ENCODE measurements around the gene SH3BP1.

SH3BP1 gene

GRCh38 chr22:37676736-37677492, 37.4 kb downstream of the SH3BP1 start:
- peaks cover 18% of the 10 kb centered on the region; the same call in 1 of the 2 replicates for H3K27me3 ChIP-seq (ENCODE audit: insufficient read depth, low read length)
- H3K9ac ChIP-seq (ENCODE audit: low read depth, low read length), result peak overlapping the region; percentile 16; the same call in 1 of the 2 replicates
- no peak overlapping the region for H3K27ac ChIP-seq (ENCODE audit: low read length)
- H3K4me1 ChIP-seq (ENCODE audit: insufficient read depth, low read length), result peaks cover 4% of the 10 kb centered on the region; the same call in 1 of the 2 replicates
- H3K4me3 ChIP-seq (ENCODE audit: low read length), result peak overlapping the region; percentile 63
- H3K36me3 ChIP-seq (ENCODE audit: insufficient read depth, low read depth, low read length), result no peaks in the 10 kb centered on the region
- H3K9me3 ChIP-seq (ENCODE audit: insufficient read depth, low read depth, low read length), result no peaks in the 10 kb centered on the region

- Histone ChIP-seq H3K27ac (ENCODE audit: low read length) (no peak overlapping the region), H3K4me1 (ENCODE audit: insufficient read depth, low read length) (peaks cover 4% of the 10 kb centered on the region; the same call in 1 of the 2 replicates), H3K27me3 (ENCODE audit: insufficient read depth, low read length) (peaks cover 18% of the 10 kb centered on the region; the same call in 1 of the 2 replicates), H3K4me3 (ENCODE audit: low read length) (peak overlapping the region; percentile 63), H3K36me3 (ENCODE audit: insufficient read depth, low read depth, low read length) (no peaks in the 10 kb centered on the region), H3K9me3 (ENCODE audit: insufficient read depth, low read depth, low read length) (no peaks in the 10 kb centered on the region), H3K9ac (ENCODE audit: low read depth, low read length) (no peak overlapping the region)
Measured at GRCh38 chr22:37677493-37677974, 38.1 kb downstream of the SH3BP1 start.

DNA sequence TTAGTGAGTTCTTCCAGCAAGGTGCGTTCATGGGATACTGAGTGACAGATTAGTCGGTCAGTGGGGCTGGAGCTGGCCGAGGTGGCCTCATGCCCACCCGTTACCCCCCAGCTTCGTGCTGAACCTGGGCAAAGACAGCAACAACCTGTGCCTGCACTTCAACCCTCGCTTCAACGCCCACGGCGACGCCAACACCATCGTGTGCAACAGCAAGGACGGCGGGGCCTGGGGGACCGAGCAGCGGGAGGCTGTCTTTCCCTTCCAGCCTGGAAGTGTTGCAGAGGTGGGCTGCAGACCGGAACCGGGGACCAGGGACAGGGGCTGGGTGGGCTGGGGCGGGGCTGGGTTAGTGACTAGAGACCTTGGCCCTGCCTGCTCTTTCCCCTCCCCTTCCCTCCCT, 38.9 kb downstream of the SH3BP1 start:
- Histone ChIP-seq H3K9me3 (ENCODE audit: insufficient read depth, low read depth, low read length) (no peaks in the 10 kb centered on the region), H3K9ac (ENCODE audit: low read depth, low read length) (no peak overlapping the region), H3K36me3 (ENCODE audit: insufficient read depth, low read depth, low read length) (no peaks in the 10 kb centered on the region), H3K4me3 (ENCODE audit: low read length) (no peak overlapping the region), H3K27me3 (ENCODE audit: insufficient read depth, low read length) (peaks cover 18% of the 10 kb centered on the region; the same call in 1 of the 2 replicates), H3K27ac (ENCODE audit: low read length) (no peak overlapping the region), H3K4me1 (ENCODE audit: insufficient read depth, low read length) (peaks cover 4% of the 10 kb centered on the region; the same call in 1 of the 2 replicates)

- Histone ChIP-seq H3K9me3 (ENCODE audit: insufficient read depth, low read depth, low read length) (no peaks in the 10 kb centered on the region), H3K27me3 (ENCODE audit: insufficient read depth, low read length) (peaks cover 18% of the 10 kb centered on the region; the same call in 1 of the 2 replicates), H3K4me3 (ENCODE audit: low read length) (no peak overlapping the region), H3K4me1 (ENCODE audit: insufficient read depth, low read length) (peaks cover 4% of the 10 kb centered on the region; the same call in 1 of the 2 replicates), H3K27ac (ENCODE audit: low read length) (no peak overlapping the region), H3K36me3 (ENCODE audit: insufficient read depth, low read depth, low read length) (no peaks in the 10 kb centered on the region), H3K9ac (ENCODE audit: low read depth, low read length) (no peak overlapping the region)
Measured at GRCh38 chr22:37679670-37680069, 40.2 kb downstream of the SH3BP1 start.

DNA sequence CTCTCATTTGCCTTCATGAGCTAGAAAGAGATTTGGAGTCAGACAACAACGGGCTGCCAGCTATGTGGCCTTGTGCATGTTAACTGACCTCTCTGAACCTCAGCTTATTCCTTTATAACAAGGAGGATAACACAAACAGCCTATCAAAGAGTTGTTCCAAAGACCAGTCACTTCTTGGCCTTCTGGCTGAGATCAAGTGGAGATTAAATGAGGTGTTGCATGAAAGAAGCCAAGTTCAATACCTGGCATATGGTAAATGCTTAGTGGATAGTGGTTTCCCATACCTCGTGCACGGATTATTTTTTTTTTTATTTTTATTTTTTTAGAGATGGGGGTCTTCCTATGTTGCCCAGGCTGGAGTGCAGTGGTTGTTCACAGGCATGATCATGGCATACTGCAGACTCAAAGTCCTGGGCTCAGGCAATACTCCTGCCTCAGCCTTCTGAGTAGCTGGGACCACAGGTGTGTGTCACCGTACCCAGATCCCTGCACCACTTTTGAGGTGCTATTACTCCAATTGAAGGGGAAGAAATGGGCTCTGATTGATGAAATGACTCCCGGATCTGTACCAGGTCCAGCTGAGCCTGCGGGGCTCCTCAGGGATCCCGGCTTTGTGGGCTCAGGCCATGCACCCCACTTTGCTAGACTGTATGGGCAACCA, 40.9 kb downstream of the SH3BP1 start:
- Histone ChIP-seq H3K27me3 (ENCODE audit: insufficient read depth, low read length) (peaks cover 15% of the 10 kb centered on the region; the same call in 1 of the 2 replicates), H3K9ac (ENCODE audit: low read depth, low read length) (no peak overlapping the region), H3K9me3 (ENCODE audit: insufficient read depth, low read depth, low read length) (no peaks in the 10 kb centered on the region), H3K36me3 (ENCODE audit: insufficient read depth, low read depth, low read length) (no peaks in the 10 kb centered on the region), H3K27ac (ENCODE audit: low read length) (no peak overlapping the region), H3K4me3 (ENCODE audit: low read length) (no peak overlapping the region), H3K4me1 (ENCODE audit: insufficient read depth, low read length) (peaks cover 4% of the 10 kb centered on the region; the same call in 1 of the 2 replicates)

DNA sequence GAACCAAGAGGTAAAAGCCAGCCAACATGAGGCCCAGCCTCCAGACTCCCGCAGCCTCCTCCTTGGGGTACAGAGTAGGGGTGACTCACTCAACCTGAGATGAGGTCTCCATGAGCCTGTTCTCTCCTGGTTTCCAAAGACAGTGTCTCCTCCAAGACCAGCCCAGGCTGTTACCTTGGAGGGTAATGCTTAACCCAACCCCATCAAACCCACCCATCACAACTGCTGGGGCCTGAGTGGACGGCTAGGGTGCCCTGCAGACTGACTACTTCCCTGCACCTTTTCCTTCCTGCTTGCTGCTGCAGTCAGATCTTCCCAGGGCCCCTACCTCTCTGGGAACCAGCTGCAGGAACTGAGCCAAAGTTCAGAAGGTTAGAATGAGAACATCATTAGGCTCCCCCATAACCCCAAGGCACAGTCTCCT, 41.5 kb downstream of the SH3BP1 start:
- peaks cover 4% of the 10 kb centered on the region; the same call in 1 of the 2 replicates for H3K4me1 ChIP-seq (ENCODE audit: insufficient read depth, low read length)
- H3K4me3 ChIP-seq (ENCODE audit: low read length), result no peak overlapping the region
- H3K27me3 ChIP-seq (ENCODE audit: insufficient read depth, low read length), result peaks cover 8% of the 10 kb centered on the region; the same call in 1 of the 2 replicates
- H3K27ac ChIP-seq (ENCODE audit: low read length), result no peak overlapping the region
- no peaks in the 10 kb centered on the region for H3K9me3 ChIP-seq (ENCODE audit: insufficient read depth, low read depth, low read length)
- H3K36me3 ChIP-seq (ENCODE audit: insufficient read depth, low read depth, low read length), result no peaks in the 10 kb centered on the region
- H3K9ac ChIP-seq (ENCODE audit: low read depth, low read length), result no peak overlapping the region

GRCh38 chr22:37681556-37682049, 42.1 kb downstream of the SH3BP1 start:
- Histone ChIP-seq H3K27ac (ENCODE audit: low read length) (no peak overlapping the region), H3K4me3 (ENCODE audit: low read length) (no peak overlapping the region), H3K4me1 (ENCODE audit: insufficient read depth, low read length) (peaks cover under 1% of the 10 kb centered on the region; the same call in 1 of the 2 replicates), H3K9ac (ENCODE audit: low read depth, low read length) (no peak overlapping the region), H3K9me3 (ENCODE audit: insufficient read depth, low read depth, low read length) (no peaks in the 10 kb centered on the region), H3K27me3 (ENCODE audit: insufficient read depth, low read length) (peaks cover 2% of the 10 kb centered on the region; the same call in 1 of the 2 replicates), H3K36me3 (ENCODE audit: insufficient read depth, low read depth, low read length) (no peaks in the 10 kb centered on the region)

DNA sequence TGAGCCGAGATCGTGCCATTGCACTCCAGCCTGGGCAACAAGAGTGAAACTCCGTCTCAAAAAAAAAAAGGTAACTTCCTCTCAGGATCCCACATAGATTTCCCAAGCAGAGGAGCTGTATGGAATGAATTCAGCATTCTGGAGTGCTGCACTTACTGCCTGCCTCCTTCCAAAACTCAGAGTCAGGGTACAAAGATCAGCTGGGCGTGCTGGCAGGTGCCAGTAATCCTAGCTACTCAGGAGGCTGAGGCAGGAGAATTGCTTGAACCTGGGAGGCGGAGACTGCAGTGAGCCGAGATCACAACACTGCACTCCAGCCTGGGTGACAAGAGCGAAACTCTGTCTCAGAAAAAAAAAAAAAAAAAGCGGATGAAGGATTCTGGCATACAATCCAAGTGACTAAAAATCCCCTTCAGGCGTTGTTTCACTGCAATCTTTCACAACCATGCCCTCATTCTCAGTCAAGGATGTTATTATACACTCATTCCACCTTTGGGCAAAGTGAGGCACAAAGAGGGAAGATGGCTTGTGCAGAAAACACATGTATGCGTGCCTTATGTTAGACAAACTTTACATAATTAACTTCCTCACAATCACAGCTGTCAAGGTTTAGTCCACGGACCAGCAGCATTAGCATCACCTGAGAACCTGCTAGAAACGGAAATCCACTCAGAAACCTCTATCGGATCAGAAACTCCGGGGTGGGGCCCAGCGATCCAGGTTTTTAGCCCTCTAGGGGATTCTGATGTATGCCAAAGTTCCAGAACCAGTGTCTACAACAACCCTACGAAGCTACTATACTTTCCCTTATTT, 45.5 kb downstream of the SH3BP1 start:
- H3K4me3 ChIP-seq (ENCODE audit: low read length), result no peak overlapping the region
- no peaks in the 10 kb centered on the region for H3K4me1 ChIP-seq (ENCODE audit: insufficient read depth, low read length)
- H3K9me3 ChIP-seq (ENCODE audit: insufficient read depth, low read depth, low read length), result no peaks in the 10 kb centered on the region
- H3K27ac ChIP-seq (ENCODE audit: low read length), result no peak overlapping the region
- peaks cover 17% of the 10 kb centered on the region for H3K36me3 ChIP-seq (ENCODE audit: insufficient read depth, low read depth, low read length)
- no peaks in the 10 kb centered on the region for H3K27me3 ChIP-seq (ENCODE audit: insufficient read depth, low read length)
- H3K9ac ChIP-seq (ENCODE audit: low read depth, low read length), result no peak overlapping the region

DNA sequence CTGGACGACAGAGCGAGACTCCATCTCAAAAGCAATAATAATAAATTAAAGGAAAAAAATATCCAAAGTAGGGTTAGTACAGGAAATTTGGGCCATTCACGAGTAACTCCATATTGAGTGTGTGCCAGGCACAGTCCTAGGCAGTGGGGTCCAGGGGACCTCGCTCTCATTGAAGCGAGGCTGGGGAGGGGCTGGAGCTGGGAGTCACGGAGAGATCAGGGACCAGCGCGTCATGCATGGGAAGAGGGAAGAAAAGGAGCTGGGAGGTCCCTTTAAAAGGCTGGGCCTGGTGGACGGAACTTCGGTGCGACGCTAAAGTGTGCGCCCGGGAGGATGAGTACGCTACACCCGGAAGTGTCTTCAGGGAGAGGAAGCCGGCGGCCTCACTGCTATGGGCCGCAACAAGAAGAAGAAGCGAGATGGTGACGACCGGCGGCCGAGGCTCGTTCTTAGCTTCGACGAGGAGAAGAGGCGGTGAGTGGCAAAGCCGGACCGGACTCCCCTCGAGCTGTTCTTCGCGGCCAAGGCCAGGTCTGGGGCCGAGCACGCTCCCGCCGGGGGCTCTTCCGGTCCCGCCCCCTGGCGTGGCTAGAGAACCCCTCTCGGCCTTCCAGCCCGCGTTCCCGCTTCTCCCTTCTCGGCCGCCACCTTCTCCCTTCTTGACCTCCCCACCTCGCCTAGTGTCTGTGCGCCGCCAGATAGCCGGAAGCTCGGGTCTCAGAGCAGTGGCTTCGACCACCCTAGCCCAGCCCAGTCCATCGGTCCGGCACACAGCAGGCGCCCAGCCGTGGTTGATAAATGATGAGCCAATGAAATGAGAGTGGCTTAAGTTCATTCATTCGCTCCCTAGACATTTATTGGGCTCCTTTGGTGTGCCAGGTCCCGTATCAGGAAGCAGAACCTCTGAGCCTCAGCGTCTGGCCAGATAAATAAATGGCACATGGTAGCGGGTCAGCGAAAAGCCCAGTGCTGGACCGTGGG, 46.8 kb downstream of the SH3BP1 start, which contains the start of gene NOL12:
TSS of gene NOL12 (plus strand) at position 342 of the 981 bp plus-strand sequence. CDS start at position 392, 50 bp downstream.
- Histone ChIP-seq H3K9ac (ENCODE audit: low read depth, low read length) (peak within 1 kb of the TSS; percentile 99), H3K4me3 (ENCODE audit: low read length) (peak within 1 kb of the TSS; percentile 100), H3K27ac (ENCODE audit: low read length) (peak within 1 kb of the TSS; percentile 93), H3K27me3 (ENCODE audit: insufficient read depth, low read length) (no peaks in the 10 kb centered on the region), H3K36me3 (ENCODE audit: insufficient read depth, low read depth, low read length) (peaks cover 28% of the 10 kb centered on the region), H3K9me3 (ENCODE audit: insufficient read depth, low read depth, low read length) (no peaks in the 10 kb centered on the region), H3K4me1 (ENCODE audit: insufficient read depth, low read length) (no peaks in the 10 kb centered on the region)

- Histone ChIP-seq H3K27ac (ENCODE audit: low read length) (no peak overlapping the region), H3K9me3 (ENCODE audit: insufficient read depth, low read depth, low read length) (no peaks in the 10 kb centered on the region), H3K9ac (ENCODE audit: low read depth, low read length) (no peak overlapping the region), H3K27me3 (ENCODE audit: insufficient read depth, low read length) (no peaks in the 10 kb centered on the region), H3K36me3 (ENCODE audit: insufficient read depth, low read depth, low read length) (peaks cover 50% of the 10 kb centered on the region), H3K4me1 (ENCODE audit: insufficient read depth, low read length) (no peaks in the 10 kb centered on the region), H3K4me3 (ENCODE audit: low read length) (no peak overlapping the region)
Measured at GRCh38 chr22:37690407-37690806, 50.9 kb downstream of the SH3BP1 start.

Data from iPS-20b (cell line).